Heart left ventricle (tissue), 16 donors: ENCODE measurements around the gene SLC30A4. TPM values are rescaled to one million over a fixed set of nuclear protein-coding genes. Genes with fewer than 3 reads are reported as not detected.
"Not testable (repeated sequence)": the region's sequence is repeated elsewhere in the genome, so short reads cannot be mapped to it uniquely, and the experiment has no call there.

ENCODE experiments used
- ATAC-seq, 4 donors: fragments of 200-7000 bp; cut with Tn5 transposase; one replicate each; pipeline ENCODE4 v1.9.1; 2020 to 2022; ENCODE audit warnings: moderate library complexity in 4 of 4, mild to moderate bottlenecking in 3 of 4, moderate number of reproducible peaks in 1 of 4
- DNase-seq, 5 donors: peaks; one replicate each; pipeline ENCODE4 v3.0.0-alpha.2; 2020
- H3K27ac ChIP-seq, 12 donors: fragments of 200-600 bp; sonication (generic) in 4 of 12; one replicate each; pipeline versions ENCODE4 v1.5.0 to v1.8.0; 2016 to 2022; ENCODE audit warnings: mild to moderate bottlenecking in 2 of 12
- H3K27me3 ChIP-seq, 9 donors: fragments of 200-600 bp; sonication (generic) in 2 of 9; one replicate each; pipeline versions ENCODE4 v1.5.1 to v1.8.0; 2016 to 2022; ENCODE audit warnings: mild to moderate bottlenecking in 3 of 9
- H3K36me3 ChIP-seq, 9 donors: fragments of 200-600 bp; sonication (generic) in 2 of 9; one replicate each; pipeline versions ENCODE4 v1.5.0 to v1.8.0; 2018 to 2022; ENCODE audit warnings: mild to moderate bottlenecking in 2 of 9
- H3K4me1 ChIP-seq, 12 donors: fragments of 200-600 bp; sonication (generic) in 4 of 12; one replicate each; pipeline versions ENCODE4 v1.5.0 to v1.8.0; 2016 to 2022; ENCODE audit warnings: mild to moderate bottlenecking in 3 of 12
- H3K4me3 ChIP-seq, 12 donors: fragments of 200-600 bp; sonication (generic) in 4 of 12; one replicate each; pipeline versions ENCODE4 v1.5.0 to v1.8.0; 2017 to 2022; ENCODE audit warnings: mild to moderate bottlenecking in 9 of 12, moderate library complexity in 4 of 12
- H3K9me3 ChIP-seq, 12 donors: fragments of 200-600 bp; sonication (generic) in 4 of 12; one replicate each; pipeline versions ENCODE4 v1.5.0 to v1.8.0; 2016 to 2022; ENCODE audit warnings: mild to moderate bottlenecking in 1 of 12
- CTCF ChIP-seq, 12 donors: fragments of 200-600 bp; sonication (generic) in 4 of 12; IDR thresholded peaks; one replicate each; pipeline versions ENCODE4 v1.5.0 to v1.8.0; 2018 to 2022; ENCODE audit warnings: antibody characterized with exemption in 12 of 12, mild to moderate bottlenecking in 5 of 12
- POLR2A ChIP-seq, 2 donors: fragments of 450-650 bp; IDR thresholded peaks; one replicate each; pipeline ENCODE4 v1.6.1; 2017; ENCODE audit warnings: antibody characterized with exemption in 2 of 2, mild to moderate bottlenecking in 2 of 2, moderate library complexity in 2 of 2
- WGBS, 4 donors: extraction: QIAGEN DNeasy Blood & Tissue Kit in 2 of 4; methylation state at CpG; one replicate each; pipeline versions ENCODE4 v1.1.5 to v1.1.7; 2013 to 2018; 5-methylcytosine and 5-hydroxymethylcytosine counted together
- intact Hi-C, 10 donors: fragments of 100-400 bp; cut with DNase I; formaldehyde crosslinking; loops; one replicate each; pipeline versions ENCODE4 v1.11.1 to v1.14.2; 2022
- polyA plus RNA-seq, 2 donors: library from polyadenylated mRNA; stranded (reverse); fragments of 200-250 nt; gene quantifications; one replicate each; pipeline ENCODE4 v1.2.3, GENCODE V29; 2013
- total RNA-seq, 9 donors: library from RNA; depleted of rRNA in 2 of 9; stranded (reverse); fragments of >200 nt in 2 of 9; fragmentation: NEBNext Ultra II Directional in 3 of 9; extraction: Animal tissue kit (Norgen Biotek cat#: 25700) in 3 of 9; gene quantifications; one replicate each; pipeline versions ENCODE4 v1.1.0 to v1.2.4, GENCODE V29; 2016 to 2023
- donor health status: ischemic (EF 13 %, LVEDD 7.1; RV severe dilation, severe dysfunction).
- donor health status: healthy with polysubstance abuse.
- donor health status: DM: no; HTN: yes; CAD: no.
- donor health status: DM: no; HTN: no; CAD: no.
- donor health status: ischemic (EF 25% LVEDD 6.9; RV normal size, moderate dysfunction).
- donor health status: ischemic (EF 25% LVEDD 5.7; RV mildly dilated, moderate dysfunction).
- donor health status: healthy.
- donor health status: DM: yes; HTN: yes; CAD: no.
- donor health status: ischemic (EF 35%, LVEDD 5.7; RV mildly dilated, moderate dysfunction).
- donor health status: nonischemic (EF 11% LVEDD 7.7; RV severe dilation, severe dysfunction).
- donor health status: DM: yes; HTN: yes; CAD: no.
- donor health status: PGD.
- donor health status: ischemic (EF 29% LVEDD 5.4; RV normal size, mild dysfunction).
- donor health status: nonischemic (EF 23%, LVEDD 6.1; RV moderate dilation, normal function).

Gene SLC30A4
- total and polyA plus RNA-seq, 11 donors: 1.9 to 4.7 (median 2.9) TPM

GRCh38 chr15:45536934-45537333 lies 14.4 kb upstream of the SLC30A4 start:
- no peak for DNase-seq
- 50 to 59% (median 52%) methylated on average over 3 of the region's 3 CpGs for WGBS, 4 donors
- intact Hi-C loops: no loop called here
- no peak for ATAC-seq
- TF ChIP-seq CTCF (IDR thresholded peaks at IDR 0.05): no peak
- no peak for TF ChIP-seq POLR2A (IDR thresholded peaks at IDR 0.05)
- no peak overlapping the region for H3K4me3 ChIP-seq
- H3K9me3 ChIP-seq: no peaks in the 10 kb centered on the region
- no peaks in the 10 kb centered on the region for H3K4me1 ChIP-seq
- H3K27ac ChIP-seq: no peak overlapping the region
- H3K27me3 ChIP-seq: peaks cover 0 to 2% (median 0%) of the 10 kb centered on the region in 9 donors
- H3K36me3 ChIP-seq: no peaks in the 10 kb centered on the region

- H3K4me3 ChIP-seq: no peak overlapping the region
- WGBS, 4 donors: 93 to 96% (median 94%) methylated on average over 2 of the region's 2 CpGs
- no peak for TF ChIP-seq CTCF (IDR thresholded peaks at IDR 0.05)
- TF ChIP-seq POLR2A (IDR thresholded peaks at IDR 0.05): no peak
- no peak for ATAC-seq
- no peak for DNase-seq
- H3K36me3 ChIP-seq: no peaks in the 10 kb centered on the region
- intact Hi-C loops: no loop called here
- H3K9me3 ChIP-seq: no peaks in the 10 kb centered on the region
- no peak overlapping the region for H3K27ac ChIP-seq
- H3K27me3 ChIP-seq: peaks cover 0 to 2% (median 0%) of the 10 kb centered on the region in 9 donors
- H3K4me1 ChIP-seq: no peaks in the 10 kb centered on the region
Observed at GRCh38 chr15:45535486-45536042, 13.0 kb upstream of the SLC30A4 start.

GRCh38 chr15:45534821-45535220 lies 12.3 kb upstream of the SLC30A4 start:
- H3K27me3 ChIP-seq: peaks cover 0 to 2% (median 0%) of the 10 kb centered on the region in 9 donors
- H3K9me3 ChIP-seq: no peaks in the 10 kb centered on the region
- ATAC-seq (no peak), DNase-seq (no peak)
- H3K4me3 ChIP-seq: no peak overlapping the region
- no peaks in the 10 kb centered on the region for H3K4me1 ChIP-seq
- intact Hi-C loops: no loop called here
- no peaks in the 10 kb centered on the region for H3K36me3 ChIP-seq
- 63 to 79% (median 72%) methylated on average over 1 of the region's 1 CpG for WGBS, 4 donors
- TF ChIP-seq CTCF (IDR thresholded peaks at IDR 0.05): no peak
- TF ChIP-seq POLR2A (IDR thresholded peaks at IDR 0.05): no peak
- no peak overlapping the region for H3K27ac ChIP-seq

- ATAC-seq, DNase-seq, H3K36me3 ChIP-seq, H3K27ac ChIP-seq, H3K9me3 ChIP-seq, H3K4me1 ChIP-seq, intact Hi-C loops, H3K27me3 ChIP-seq, H3K4me3 ChIP-seq: not testable (repeated sequence)
- 69 to 76% (median 72%) methylated on average over 3 of the region's 3 CpGs for WGBS, 4 donors
Observed at GRCh38 chr15:45532892-45533291, 10.3 kb upstream of the SLC30A4 start.

GRCh38 chr15:45529613-45530012 lies 7.1 kb upstream of the SLC30A4 start:
- Histone ChIP-seq H3K27me3 (peaks cover 0 to 4% (median 0%) of the 10 kb centered on the region in 9 donors), H3K36me3 (no peaks in the 10 kb centered on the region), H3K4me1 (no peaks in the 10 kb centered on the region), H3K9me3 (no peaks in the 10 kb centered on the region), H3K4me3 (no peak overlapping the region), H3K27ac (no peak overlapping the region)
- TF ChIP-seq POLR2A (IDR thresholded peaks at IDR 0.05) (no peak), CTCF (IDR thresholded peaks at IDR 0.05) (no peak)
- WGBS, 4 donors: 48 to 59% (median 57%) methylated on average over 3 of the region's 3 CpGs
- intact Hi-C loops: loop anchor here in 2 of 10 donors (5.0 to 10.0 kb wide), 2 partner anchors 58 to 85 kb away; partner anchors contain the start of gene BLOC1S6 (in 1 of the 2)
- peak in 3 of 4 donors; percentile 45 to 70 (median 60) for ATAC-seq
- peak in 3 of 5 donors; percentile 10 to 54 (median 28) for DNase-seq
